Endometrial microvascular endothelial cells (primary cell): ENCODE data around the gene AVP. TPM values are rescaled to one million over a fixed set of nuclear protein-coding genes. Genes with fewer than 3 reads are reported as not detected.
"Not testable (repeated sequence)": the region's sequence is repeated elsewhere in the genome, so short reads cannot be mapped to it uniquely, and the experiment has no call there.

Source experiments
- in situ Hi-C: cut with HindIII; loops from 2 replicates; pipeline ENCODE4 v1.10.0; 2017; ENCODE audit warnings: low sequenced_read_pairs, low pct_unique_long_range_greater_than_20kb; ENCODE audit errors: inconsistent ontology term
- total RNA-seq: library from RNA; depleted of rRNA; stranded (reverse); fragments of >200 nt; gene quantifications from one replicate; pipeline ENCODE4 v1.2.3, GENCODE V29; 2015; ENCODE audit errors: inconsistent ontology term

Gene AVP
- total RNA-seq, 1 donor from 2014 or later = not detected

- in situ Hi-C loops = no loop called here
Observed at GRCh38 chr20:3068986-3069900, 15.3 kb downstream of the AVP start.

GRCh38 chr20:3068075-3068474 lies 16.4 kb downstream of the AVP start:
- in situ Hi-C loops = no loop called here

GRCh38 chr20:3067139-3068014 lies 17.1 kb downstream of the AVP start:
- in situ Hi-C loops = no loop called here

- in situ Hi-C loops = not testable (repeated sequence)
Observed at GRCh38 chr20:3064119-3064518, 20.4 kb downstream of the AVP start.

- in situ Hi-C loops = no loop called here
Observed at GRCh38 chr20:3059489-3059888, 25.0 kb downstream of the AVP start.

GRCh38 chr20:3051385-3052019 lies 33.0 kb downstream of the AVP start:
- in situ Hi-C loops = no loop called here

GRCh38 chr20:3047486-3048419 lies 36.8 kb downstream of the AVP start:
- in situ Hi-C loops = no loop called here

GRCh38 chr20:3046677-3047462 lies 37.7 kb downstream of the AVP start:
- in situ Hi-C loops = no loop called here

- in situ Hi-C loops = no loop called here
Observed at GRCh38 chr20:3045816-3046676, 38.5 kb downstream of the AVP start, which contains the start of gene MRPS26. MRPS26 (plus strand) TSS chr20:3046052; CDS start chr20:3046069, 17 bp downstream.

GRCh38 chr20:3045042-3045815 lies 39.3 kb downstream of the AVP start:
- in situ Hi-C loops = no loop called here

GRCh38 chr20:3044336-3044965 lies 40.1 kb downstream of the AVP start:
- in situ Hi-C loops = no loop called here

GRCh38 chr20:3043322-3043721 lies 41.2 kb downstream of the AVP start, which contains the start of gene GNRH2:
GNRH2 (plus strand) TSS chr20:3043622; CDS start chr20:3044415, 793 bp downstream.
- in situ Hi-C loops = no loop called here

- in situ Hi-C loops = no loop called here
Observed at GRCh38 chr20:3042625-3043024, 41.9 kb downstream of the AVP start.

GRCh38 chr20:3041854-3042409 lies 42.6 kb downstream of the AVP start:
- in situ Hi-C loops = no loop called here

GRCh38 chr20:3040086-3040485 lies 44.4 kb downstream of the AVP start:
- in situ Hi-C loops = no loop called here
